ENCODE results near the gene TCIRG1.

The TCIRG1 gene

GRCh38 chr11:68004551-68005335 is 34.1 kb upstream of the TCIRG1 start:
- no peak for DNase-seq

- DNase-seq, result no peak
Observed at GRCh38 chr11:68006606-68007166, 32.1 kb upstream of the TCIRG1 start.

- DNase-seq, result no peak
Observed at GRCh38 chr11:68007498-68008380, 31.1 kb upstream of the TCIRG1 start.

- DNase-seq, result no peak
Observed at GRCh38 chr11:68008381-68009337, 30.2 kb upstream of the TCIRG1 start.

- DNase-seq, result no peak
Observed at GRCh38 chr11:68009391-68010089, 29.3 kb upstream of the TCIRG1 start.

GRCh38 chr11:68010090-68011041 is 28.5 kb upstream of the TCIRG1 start, which contains the start of gene ALDH3B1:
TSS of gene ALDH3B1 (plus strand) at chr11:68010327. CDS start at chr11:68015298, 4,971 bp downstream.
- no peak for DNase-seq

- no peak for DNase-seq
Observed at GRCh38 chr11:68011051-68011943, 27.5 kb upstream of the TCIRG1 start.

- no peak for DNase-seq
Observed at GRCh38 chr11:68012044-68012842, 26.6 kb upstream of the TCIRG1 start.

GRCh38 chr11:68012843-68013610 is 25.8 kb upstream of the TCIRG1 start:
- DNase-seq, result no peak

GRCh38 chr11:68013611-68014156 is 25.1 kb upstream of the TCIRG1 start:
- no peak for DNase-seq

GRCh38 chr11:68014157-68014946 is 24.5 kb upstream of the TCIRG1 start:
- DNase-seq, result no peak

GRCh38 chr11:68014947-68015447 is 23.8 kb upstream of the TCIRG1 start:
- no peak for DNase-seq

- DNase-seq, result no peak
Observed at GRCh38 chr11:68015467-68015866, 23.4 kb upstream of the TCIRG1 start.

- DNase-seq, result no peak
Observed at GRCh38 chr11:68016161-68016903, 22.5 kb upstream of the TCIRG1 start.
